GM21825 (cell line): Measurements from ENCODE around the gene ADAM11.
A peak's percentile ranks its signal among the peaks of the same experiment; 100 is the strongest.

Experiments used
- ATAC-seq: cut with Tn5 transposase; IDR thresholded peaks from one replicate; pipeline ENCODE4 v1.9.1; 2021; ENCODE audit warnings: mild to moderate bottlenecking, moderate library complexity; ENCODE audit not compliant: unreplicated experiment

The ADAM11 gene

DNA sequence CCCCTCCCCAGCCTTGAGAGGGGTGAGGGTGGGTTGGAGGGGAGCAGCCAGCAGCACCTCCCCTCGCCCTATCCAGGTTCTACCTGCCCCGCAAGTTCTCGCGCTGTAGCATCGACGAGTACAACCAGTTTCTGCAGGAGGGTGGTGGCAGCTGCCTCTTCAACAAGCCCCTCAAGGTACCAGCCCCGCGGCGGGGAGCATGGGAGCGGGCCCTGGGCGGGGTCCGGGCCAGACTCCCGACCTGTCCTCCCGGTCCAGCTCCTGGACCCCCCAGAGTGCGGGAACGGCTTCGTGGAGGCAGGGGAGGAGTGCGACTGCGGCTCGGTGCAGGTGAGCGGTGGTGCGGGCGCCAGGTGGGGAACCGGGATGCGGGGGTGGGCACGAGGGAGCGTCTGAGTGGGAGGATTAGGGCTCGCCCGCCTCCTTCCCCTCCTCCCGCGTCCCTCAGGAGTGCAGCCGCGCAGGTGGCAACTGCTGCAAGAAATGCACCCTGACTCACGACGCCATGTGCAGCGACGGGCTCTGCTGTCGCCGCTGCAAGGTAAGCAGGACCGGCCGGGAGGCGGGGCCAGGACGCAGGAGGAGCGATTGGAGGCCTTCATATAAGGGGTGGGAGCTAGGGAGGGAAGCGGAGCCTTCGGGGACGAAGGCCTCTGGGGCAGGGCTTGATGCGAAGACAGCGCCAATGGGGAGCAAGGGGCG lies 16.5 kb downstream of the ADAM11 start:
- peak; percentile 88 for ATAC-seq

DNA sequence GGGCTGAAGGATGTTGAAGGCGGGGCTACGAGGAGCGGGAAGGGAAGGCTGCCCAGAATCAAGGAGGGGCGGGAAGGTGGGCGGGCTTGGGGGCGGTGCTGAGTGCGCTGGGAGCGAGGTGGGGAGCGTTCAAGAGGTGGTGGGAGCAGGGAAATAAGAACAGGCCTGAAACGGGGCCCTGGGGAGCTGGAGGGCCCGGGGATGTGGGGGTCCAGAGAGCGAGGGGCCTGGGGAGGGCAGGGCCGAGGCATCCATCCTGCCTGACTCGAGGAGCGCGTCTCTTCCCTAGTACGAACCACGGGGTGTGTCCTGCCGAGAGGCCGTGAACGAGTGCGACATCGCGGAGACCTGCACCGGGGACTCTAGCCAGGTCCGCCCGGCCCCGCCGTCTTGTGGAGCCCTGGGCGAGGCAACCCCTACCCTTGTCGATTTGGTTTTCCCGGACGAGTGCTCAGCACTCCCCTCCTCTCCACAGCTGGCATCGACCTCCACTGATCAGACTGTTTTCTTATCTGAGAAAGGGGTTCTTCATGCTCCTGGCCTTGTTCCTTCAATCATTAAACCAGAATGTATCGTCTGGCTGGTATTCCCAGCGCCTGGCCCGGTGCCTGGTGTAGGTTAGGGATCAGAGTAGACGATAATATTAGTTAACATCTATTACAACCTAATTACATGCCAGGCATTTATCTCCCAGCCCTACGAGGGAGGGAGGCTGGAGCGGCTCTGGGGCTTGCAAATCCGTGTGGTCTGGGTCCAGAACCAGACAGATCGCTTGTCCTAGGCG lies 17.2 kb downstream of the ADAM11 start:
- ATAC-seq, result peak; percentile 6

GRCh38 chr17:44776628-44777393 lies 18.0 kb downstream of the ADAM11 start:
- no peak for ATAC-seq

GRCh38 chr17:44777394-44778348 lies 18.9 kb downstream of the ADAM11 start:
- ATAC-seq, result no peak

GRCh38 chr17:44778656-44779210 lies 19.9 kb downstream of the ADAM11 start:
- ATAC-seq, result no peak

DNA sequence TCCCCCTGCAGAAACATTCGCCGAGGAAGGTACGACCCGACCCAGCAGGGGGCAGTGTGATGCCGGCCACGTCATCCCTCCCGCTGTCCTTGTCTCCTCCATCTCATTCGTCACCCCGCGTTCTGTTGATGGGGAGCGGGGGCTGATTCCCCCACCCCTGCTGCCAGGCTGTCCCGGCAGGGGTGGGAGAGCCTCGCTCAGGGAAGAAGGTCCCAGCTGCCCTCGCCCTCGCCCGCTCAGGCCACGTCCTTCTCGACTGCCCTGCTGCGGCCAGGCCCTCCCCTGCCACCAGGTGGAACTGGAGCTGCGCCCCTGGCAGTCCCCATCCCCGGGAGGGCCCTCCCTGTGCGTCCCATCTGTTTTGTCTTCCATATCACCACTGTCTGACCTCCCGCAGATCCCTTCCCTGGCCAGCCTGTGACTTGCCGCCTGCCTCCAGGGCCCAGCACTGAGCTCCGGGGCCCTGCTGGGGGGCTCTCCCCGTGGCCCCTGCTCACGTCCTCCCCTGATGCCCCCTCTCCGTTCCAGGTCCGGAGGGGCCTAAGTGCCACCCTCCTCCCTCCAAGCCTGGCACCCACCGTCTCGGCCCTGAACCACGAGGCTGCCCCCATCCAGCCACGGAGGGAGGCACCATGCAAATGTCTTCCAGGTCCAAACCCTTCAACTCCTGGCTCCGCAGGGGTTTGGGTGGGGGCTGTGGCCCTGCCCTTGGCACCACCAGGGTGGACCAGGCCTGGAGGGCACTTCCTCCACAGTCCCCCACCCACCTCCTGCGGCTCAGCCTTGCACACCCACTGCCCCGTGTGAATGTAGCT lies 20.6 kb downstream of the ADAM11 start:
- no peak for ATAC-seq

GRCh38 chr17:44780161-44780560 lies 21.4 kb downstream of the ADAM11 start:
- no peak for ATAC-seq

DNA sequence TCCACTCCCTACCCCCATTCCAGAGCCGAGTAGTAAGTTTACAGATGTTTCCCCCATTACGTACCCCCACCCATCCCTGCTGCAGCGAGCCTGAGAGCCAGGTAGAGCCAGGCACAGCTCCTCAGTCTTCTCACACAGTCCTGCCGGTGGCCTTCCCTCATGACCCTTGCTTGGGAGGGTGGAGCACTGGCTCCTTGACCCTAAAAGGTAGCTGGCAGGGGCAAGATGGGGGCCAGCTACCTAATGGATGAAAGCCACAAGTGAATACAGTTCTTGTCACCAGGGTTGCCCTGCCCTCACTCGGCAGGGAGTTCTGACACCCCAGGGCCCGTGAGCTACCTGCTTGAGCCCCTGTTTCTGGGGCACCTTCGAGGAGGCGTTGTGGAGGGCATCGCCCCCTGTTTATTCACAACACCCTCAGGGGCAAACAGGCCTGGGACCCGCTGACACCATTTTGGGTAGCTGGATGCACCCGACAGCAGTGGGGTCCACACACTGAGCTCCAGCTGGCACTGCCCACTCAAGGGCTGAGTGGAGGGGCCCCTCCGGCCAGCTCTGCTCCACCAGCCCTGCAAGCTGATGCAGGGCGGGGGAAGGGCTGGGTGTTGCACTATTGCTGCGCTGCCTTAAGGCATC lies 22.2 kb downstream of the ADAM11 start:
- no peak for ATAC-seq

DNA sequence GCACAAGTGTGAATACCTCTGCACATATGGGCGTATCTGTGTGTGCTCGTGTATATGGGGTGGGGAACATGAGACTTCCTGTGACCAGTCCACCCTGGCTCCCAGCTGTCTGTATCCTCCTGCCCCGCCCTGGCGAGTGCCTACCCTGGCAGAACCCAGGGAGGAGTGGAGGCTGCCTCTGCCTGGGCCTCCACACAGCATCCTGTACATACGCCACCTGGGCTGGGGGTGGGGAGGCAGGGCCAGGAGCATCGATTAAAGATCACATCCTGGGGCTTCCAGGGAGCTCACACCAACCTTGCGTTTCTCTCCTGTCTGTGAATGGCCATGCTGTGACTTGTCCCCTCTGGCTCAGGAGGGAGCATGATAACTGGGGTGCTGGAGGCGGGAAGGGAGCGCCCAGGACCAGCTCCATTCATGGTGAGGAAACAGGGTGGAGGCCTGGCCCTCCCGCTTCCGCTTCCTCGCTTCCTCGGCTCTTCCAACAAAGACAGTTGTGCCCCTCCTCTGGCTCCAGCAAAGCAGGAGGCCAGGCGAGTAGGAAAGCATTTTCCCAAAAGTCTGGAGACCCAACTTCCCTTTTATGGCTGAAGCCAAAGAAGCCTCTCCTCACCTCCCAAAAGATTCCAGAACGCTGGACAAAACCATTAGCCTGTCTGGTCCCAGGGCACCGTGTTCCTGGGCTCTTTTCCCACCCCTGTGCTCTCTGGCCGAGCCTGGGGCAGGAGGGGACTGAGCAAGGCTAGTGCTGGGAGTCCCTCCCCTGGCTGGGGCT lies 22.9 kb downstream of the ADAM11 start:
- no peak for ATAC-seq

DNA sequence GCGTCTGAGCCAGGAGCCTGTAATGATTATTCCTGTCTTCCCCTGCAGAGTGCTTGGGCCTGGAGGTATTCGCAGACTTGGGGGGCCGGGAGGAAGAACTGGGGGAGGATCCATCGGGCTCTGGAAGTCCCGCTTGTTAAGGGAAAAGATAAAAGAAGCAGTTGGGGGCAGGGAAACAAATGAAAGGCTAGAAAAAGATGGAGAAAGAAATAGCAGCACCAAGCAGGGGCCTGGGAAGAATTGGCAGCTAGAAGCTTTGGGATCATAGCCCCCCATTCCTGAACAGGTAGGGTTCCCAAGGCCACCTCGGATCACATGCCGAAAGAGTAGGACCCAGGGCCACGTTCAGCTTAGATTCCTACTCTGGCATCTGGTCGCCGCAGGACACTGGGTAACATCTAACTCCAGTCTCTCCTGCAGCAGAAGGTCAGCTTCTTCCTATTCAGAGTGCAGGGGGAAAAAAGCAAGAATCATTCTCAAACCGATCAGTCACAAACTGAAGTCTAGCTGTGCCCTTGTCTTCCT lies 23.6 kb downstream of the ADAM11 start:
- no peak for ATAC-seq

- no peak for ATAC-seq
These were observed 27.1 kb downstream of the ADAM11 start for GRCh38 chr17:44785921-44786320.

DNA sequence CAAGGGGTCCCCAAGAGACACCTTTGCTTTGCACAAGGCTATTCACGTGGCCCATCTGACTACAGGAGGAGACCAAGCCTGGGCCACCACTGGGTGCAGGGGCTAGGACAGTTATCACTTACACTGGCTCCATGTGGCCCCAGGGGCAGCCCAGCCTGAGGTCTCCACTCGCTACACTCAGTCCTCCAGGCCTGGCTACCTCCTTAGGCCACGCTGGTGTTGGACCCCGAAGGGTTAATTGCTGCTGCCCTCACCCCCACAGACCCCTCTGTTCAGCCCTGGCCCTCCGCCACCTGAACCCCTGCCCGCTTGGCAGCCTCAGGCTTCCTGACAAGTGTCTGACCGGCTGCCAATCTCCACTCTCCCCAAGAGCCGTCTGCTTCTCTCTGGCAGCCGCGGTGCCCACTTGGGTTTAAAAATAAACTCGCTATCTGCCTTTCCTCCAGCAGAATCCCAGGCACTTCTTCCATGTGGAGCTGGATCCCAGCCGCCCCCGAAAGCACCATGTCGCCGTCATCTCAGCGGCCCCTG lies 27.8 kb downstream of the ADAM11 start:
- no peak for ATAC-seq

GRCh38 chr17:44787271-44787940 lies 28.6 kb downstream of the ADAM11 start:
- ATAC-seq, result no peak

DNA sequence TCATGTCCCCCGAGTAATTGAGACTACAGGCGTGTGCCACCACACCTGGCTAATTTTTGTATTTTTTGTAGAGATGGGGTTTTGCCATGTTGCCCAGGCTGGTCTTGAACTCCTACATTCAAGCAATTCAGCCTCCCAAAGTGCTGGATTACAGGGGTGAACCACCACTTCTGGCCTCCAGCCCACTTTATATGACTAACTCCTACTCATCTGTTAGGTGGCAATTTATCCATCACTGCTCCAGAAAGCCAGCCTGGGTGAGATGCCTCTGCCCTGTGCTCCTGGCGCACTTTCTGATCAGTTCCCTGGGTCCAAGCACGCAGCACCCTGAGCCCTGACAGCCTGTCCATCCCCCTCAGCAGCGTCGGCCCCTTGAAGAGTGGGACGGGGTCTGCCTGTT lies 29.4 kb downstream of the ADAM11 start:
- ATAC-seq, result no peak

- no peak for ATAC-seq
These were observed 33.5 kb downstream of the ADAM11 start for GRCh38 chr17:44792276-44792675.

DNA sequence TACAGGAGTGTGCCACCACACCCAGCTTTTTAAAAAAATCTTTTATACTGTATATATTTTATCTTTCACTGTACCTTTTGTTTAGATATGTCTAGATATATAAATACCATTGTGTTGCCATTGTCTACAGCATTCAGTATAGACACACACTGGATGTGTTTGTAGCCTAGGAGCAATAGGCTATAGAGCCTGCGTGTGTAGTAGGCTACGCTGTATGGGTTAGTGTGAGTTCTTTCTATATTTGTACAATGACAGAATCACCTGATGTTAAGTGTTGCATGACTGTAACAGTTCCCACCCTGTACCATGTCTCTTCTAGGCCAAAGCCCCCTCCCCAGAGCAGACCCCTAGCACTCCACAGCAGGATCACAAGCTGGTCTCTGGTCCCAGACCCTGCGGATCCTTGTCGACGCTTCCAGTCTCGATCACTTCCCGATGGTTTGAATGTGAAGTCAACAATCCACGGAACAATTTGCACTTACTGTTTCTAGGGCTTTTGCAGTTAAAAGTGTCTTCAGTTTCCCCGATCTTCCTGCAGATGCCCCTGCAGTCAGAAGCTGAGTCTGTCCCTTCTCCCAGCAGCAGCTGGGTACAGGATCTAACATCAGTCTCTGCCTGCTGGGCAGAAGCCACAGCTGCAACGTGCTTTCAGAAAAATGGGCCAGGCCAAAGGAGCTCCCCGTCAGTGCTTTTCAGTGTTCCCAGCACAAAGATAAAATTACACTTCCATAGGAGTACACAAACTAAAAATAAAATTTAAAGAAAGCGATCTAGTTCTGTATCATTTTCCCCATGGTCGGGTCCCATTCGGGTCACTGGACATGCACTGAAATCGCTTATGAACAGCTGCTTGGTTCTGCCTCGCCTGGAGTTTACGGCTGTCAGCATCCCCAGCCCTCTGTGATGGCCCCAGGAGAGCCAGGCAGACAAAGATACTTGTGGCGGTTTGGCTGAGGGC lies 35.4 kb downstream of the ADAM11 start:
- no peak for ATAC-seq
